Upper lobe of left lung (tissue), 6 donors: ENCODE results near the gene VAPA. TPM values are rescaled to one million over a fixed set of nuclear protein-coding genes. Genes with fewer than 3 reads are reported as not detected.

Source experiments
- ATAC-seq, 2 donors: fragments of 200-7000 bp; cut with Tn5 transposase; one replicate each; pipeline ENCODE4 v1.9.1; 2022; ENCODE audit warnings: mild to moderate bottlenecking in 2 of 2, moderate library complexity in 2 of 2; ENCODE audit not compliant: low FRiP score in 2 of 2
- DNase-seq, 2 donors: peaks; one replicate each; pipeline ENCODE4 v3.0.0-alpha.2; 2019 to 2020
- H3K27ac ChIP-seq, 4 donors: fragments of 200-600 bp; sonication (generic); one replicate each; pipeline ENCODE4 v1.5.1; 2016 to 2019
- H3K27me3 ChIP-seq, 4 donors: fragments of 200-600 bp; sonication (generic); one replicate each; pipeline ENCODE4 v1.5.1; 2017 to 2019
- H3K36me3 ChIP-seq, 4 donors: fragments of 200-600 bp; sonication (generic); one replicate each; pipeline ENCODE4 v1.5.1; 2016 to 2019
- H3K4me1 ChIP-seq, 4 donors: fragments of 200-600 bp; sonication (generic); one replicate each; pipeline ENCODE4 v1.5.1; 2018 to 2019
- H3K4me3 ChIP-seq, 4 donors: fragments of 200-600 bp; sonication (generic); one replicate each; pipeline ENCODE4 v1.5.1; 2017 to 2019; ENCODE audit warnings: mild to moderate bottlenecking in 2 of 4, moderate library complexity in 1 of 4
- H3K9me3 ChIP-seq, 4 donors: fragments of 200-600 bp; sonication (generic); one replicate each; pipeline ENCODE4 v1.5.1; 2018 to 2019
- CTCF ChIP-seq, 6 experiments: fragments of 450-650 bp in 4 of 6; fragments of 200-600 bp in 2 of 6; sonication (generic) in 2 of 6; IDR thresholded peaks; one replicate each; pipeline ENCODE4 v1.5.1; 2016 to 2019; ENCODE audit warnings: antibody characterized with exemption in 6 of 6
- EP300 ChIP-seq, 4 donors: sonication (generic); formaldehyde crosslinking; IDR thresholded peaks; one replicate each; pipeline ENCODE4 v1.5.1; 2017; ENCODE audit warnings: antibody characterized with exemption in 4 of 4, control low read depth in 2 of 4
- POLR2A ChIP-seq, 4 donors: fragments of 450-650 bp; IDR thresholded peaks; one replicate each; pipeline ENCODE4 v1.5.1; 2016 to 2017; ENCODE audit warnings: antibody characterized with exemption in 4 of 4, mild to moderate bottlenecking in 2 of 4
- POLR2AphosphoS5 ChIP-seq, 2 donors: sonication (generic); formaldehyde crosslinking; IDR thresholded peaks; one replicate each; pipeline ENCODE4 v1.5.1; 2017; ENCODE audit warnings: antibody characterized with exemption in 2 of 2
- WGBS, 2 donors: methylation state at CpG; one replicate each; pipeline ENCODE4 v1.1.5; 2017 to 2018; 5-methylcytosine and 5-hydroxymethylcytosine counted together
- total RNA-seq, 6 donors: library from RNA; depleted of rRNA in 4 of 6; stranded (reverse); fragments of >200 nt in 4 of 6; gene quantifications; one replicate each; pipeline versions ENCODE4 v1.1.0 to v1.2.1, GENCODE V29; 2016 to 2021
- donor health status: DM: no; HTN: no; CAD: no; lungs with moderate emphysema.
- donor health status: DM: no; HTN: yes; CAD: no; lungs with severe emphysema.

The VAPA gene
- total RNA-seq, 6 donors from 2014 or later, result 233 to 566 (median 285) TPM

- Histone ChIP-seq H3K4me3 (no peak overlapping the region), H3K36me3 (peaks cover 14 to 90% (median 32%) of the 10 kb centered on the region in 4 donors), H3K27me3 (no peaks in the 10 kb centered on the region), H3K4me1 (peaks cover 9 to 26% (median 15%) of the 10 kb centered on the region in 4 donors), H3K27ac (peak overlapping the region; percentile 1 to 32 (median 20)), H3K9me3 (no peaks in the 10 kb centered on the region)
- 55 to 58% methylated on average over 3 of the region's 3 CpGs for WGBS, 2 donors
- DNase-seq (no peak), ATAC-seq (peak in 1 of 2 donors; percentile 25)
- TF ChIP-seq POLR2A (IDR thresholded peaks at IDR 0.05) (no peak), CTCF (IDR thresholded peaks at IDR 0.05) (no peak), EP300 (IDR thresholded peaks at IDR 0.05) (no peak), POLR2AphosphoS5 (IDR thresholded peaks at IDR 0.05) (no peak)
These were observed 36.6 kb downstream of the VAPA start for GRCh38 chr18:9950289-9951016.

GRCh38 chr18:9951022-9951859 lies 37.4 kb downstream of the VAPA start:
- Histone ChIP-seq H3K27me3 (no peaks in the 10 kb centered on the region), H3K4me3 (no peak overlapping the region), H3K4me1 (peaks cover 9 to 26% (median 15%) of the 10 kb centered on the region in 4 donors), H3K9me3 (no peaks in the 10 kb centered on the region), H3K36me3 (peaks cover 14 to 87% (median 30%) of the 10 kb centered on the region in 4 donors), H3K27ac (peak overlapping the region in 3 of 4 donors; percentile 1 to 30 (median 18))
- no peak for DNase-seq
- 76 to 77% methylated on average over 9 of the region's 9 CpGs for WGBS, 2 donors
- TF ChIP-seq EP300 (IDR thresholded peaks at IDR 0.05), result no peak
- TF ChIP-seq CTCF (IDR thresholded peaks at IDR 0.05), result peak; percentile 13 to 63 (median 50)
- peak; percentile 56 to 64 for ATAC-seq

- H3K9me3 ChIP-seq, result no peaks in the 10 kb centered on the region
- H3K4me3 ChIP-seq, result no peak overlapping the region
- DNase-seq, result no peak
- WGBS, 2 donors, result 86 to 95% methylated on average over 1 of the region's 1 CpG
- peak in 1 of 2 donors; percentile 60 for ATAC-seq
- TF ChIP-seq POLR2AphosphoS5 (IDR thresholded peaks at IDR 0.05), result no peak
- no peak for TF ChIP-seq POLR2A (IDR thresholded peaks at IDR 0.05)
- no peak for TF ChIP-seq CTCF (IDR thresholded peaks at IDR 0.05)
- no peak for TF ChIP-seq EP300 (IDR thresholded peaks at IDR 0.05)
- no peak overlapping the region for H3K27ac ChIP-seq
- H3K27me3 ChIP-seq, result no peaks in the 10 kb centered on the region
- H3K36me3 ChIP-seq, result peaks cover 13 to 73% (median 16%) of the 10 kb centered on the region in 4 donors
- H3K4me1 ChIP-seq, result peaks cover 10 to 26% (median 15%) of the 10 kb centered on the region in 4 donors
These were observed 39.0 kb downstream of the VAPA start for GRCh38 chr18:9952633-9953416.

- no peak for TF ChIP-seq POLR2AphosphoS5 (IDR thresholded peaks at IDR 0.05)
- TF ChIP-seq EP300 (IDR thresholded peaks at IDR 0.05), result no peak
- no peak for TF ChIP-seq POLR2A (IDR thresholded peaks at IDR 0.05)
- no peak for TF ChIP-seq CTCF (IDR thresholded peaks at IDR 0.05)
- DNase-seq (no peak), ATAC-seq (no peak)
- Histone ChIP-seq H3K27me3 (no peaks in the 10 kb centered on the region), H3K4me3 (no peak overlapping the region), H3K36me3 (peaks cover 7 to 22% (median 11%) of the 10 kb centered on the region in 4 donors), H3K9me3 (no peaks in the 10 kb centered on the region), H3K27ac (no peak overlapping the region), H3K4me1 (peaks cover 0 to 10% (median 3%) of the 10 kb centered on the region in 4 donors)
- 73 to 78% methylated on average over 4 of the region's 4 CpGs for WGBS, 2 donors
These were observed 45.1 kb downstream of the VAPA start for GRCh38 chr18:9958861-9959399.
